Measurements from ENCODE around the gene OR4X2.

- no peak for TF ChIP-seq CTCF (conservative IDR thresholded peaks at IDR 0.05 in 1 of 2, IDR thresholded peaks at IDR 0.05 in 1 of 2; ENCODE audit: extremely low read depth in 1 of 2, insufficient read depth in 1 of 2, low read depth in 1 of 2, low read length in 2 of 2)
- no peak for TF ChIP-seq EZH2 (IDR thresholded peaks at IDR 0.05; ENCODE audit: borderline replicate concordance, low read length)
Measured at GRCh38 chr11:48228761-48229160, 16.1 kb upstream of the OR4X2 start.

Data from mammary epithelial cell (primary cell).